HEK293T (cell line): ENCODE measurements around the gene EXOSC1.

Experiments used
- BHLHE40 ChIP-seq: fragments of 450-650 bp; IDR thresholded peaks from 2 replicates; pipeline ENCODE4 v1.6.1; 2016; ENCODE audit warnings: mild to moderate bottlenecking, moderate library complexity, borderline replicate concordance
- CTBP1 ChIP-seq: fragments of 450-650 bp; IDR thresholded peaks from 2 replicates; pipeline ENCODE4 v1.6.1; 2016; ENCODE audit warnings: borderline replicate concordance
- FOXK2 ChIP-seq: fragments of 450-650 bp; IDR thresholded peaks from 2 replicates; pipeline ENCODE4 v1.6.1; 2016; ENCODE audit warnings: mild to moderate bottlenecking
- FOXM1 ChIP-seq: fragments of 450-650 bp; IDR thresholded peaks from 2 replicates; pipeline ENCODE4 v1.6.1; 2017; ENCODE audit warnings: mild to moderate bottlenecking, borderline replicate concordance
- HDGF ChIP-seq: fragments of 450-650 bp; IDR thresholded peaks from 2 replicates; pipeline ENCODE4 v1.6.1; 2017; ENCODE audit warnings: antibody characterized with exemption, borderline replicate concordance
- L3MBTL2 ChIP-seq: fragments of 450-650 bp; conservative IDR thresholded peaks from 2 replicates; pipeline ENCODE4 v1.6.1; 2016; ENCODE audit warnings: mild to moderate bottlenecking
- LEF1 ChIP-seq: fragments of 450-650 bp; IDR thresholded peaks from 2 replicates; pipeline ENCODE4 v1.6.1; 2017; ENCODE audit warnings: mild to moderate bottlenecking, borderline replicate concordance
- SP1 ChIP-seq: fragments of 450-650 bp; IDR thresholded peaks from 2 replicates; pipeline ENCODE4 v1.6.1; 2017
- SUZ12 ChIP-seq: fragments of 450-650 bp; IDR thresholded peaks from 2 replicates; pipeline ENCODE4 v1.6.1; 2016; ENCODE audit warnings: mild to moderate bottlenecking
- ZNF384 ChIP-seq: fragments of 450-650 bp; IDR thresholded peaks from 2 replicates; pipeline ENCODE4 v1.6.1; 2016
- TF ChIP-seq, protein P1 (sequence below): fragments of 450-650 bp; IDR thresholded peaks from 2 replicates; pipeline ENCODE4 v1.6.1; 2016

DNA sequence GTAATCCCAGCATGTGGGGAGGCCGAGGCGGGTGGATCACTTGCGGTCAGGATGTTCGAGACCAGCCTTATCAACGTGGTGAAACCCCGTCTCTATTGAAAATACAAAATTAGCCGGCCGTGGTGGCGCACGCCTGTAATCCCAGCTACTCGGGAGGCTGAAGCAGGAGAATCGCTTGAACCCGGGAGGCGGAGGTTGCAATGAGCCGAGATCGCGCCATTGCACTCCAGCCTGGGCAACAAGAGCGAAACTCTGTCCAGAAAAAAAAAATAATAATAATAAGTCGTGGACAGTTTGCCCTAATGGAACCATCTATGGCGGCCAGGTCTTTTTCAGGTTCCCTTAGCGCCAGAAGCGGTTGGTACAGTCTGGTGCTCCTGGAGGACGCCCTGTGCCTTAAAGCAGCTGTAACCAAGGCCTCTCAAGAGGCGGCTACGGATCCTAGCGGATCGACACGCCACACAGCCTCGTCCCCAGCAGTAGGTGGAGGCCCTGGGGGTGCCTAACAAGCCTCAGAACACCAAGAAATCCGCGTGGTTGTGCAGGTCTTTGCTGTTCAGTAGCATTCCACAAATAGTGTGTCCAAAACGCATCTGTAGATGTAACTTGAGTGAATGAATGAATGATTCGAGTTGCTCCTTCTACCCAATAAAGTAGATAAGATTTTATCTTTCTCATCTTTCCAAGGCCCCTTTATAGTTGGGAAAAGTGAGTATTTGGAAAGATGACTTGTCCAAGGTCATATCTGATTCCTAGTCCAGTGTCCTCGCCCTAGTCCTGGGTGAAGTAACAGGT is 18.8 kb downstream of the EXOSC1 start:
- no peak for TF ChIP-seq BHLHE40
- TF ChIP-seq SUZ12 = no peak
- no peak for TF ChIP-seq HDGF
- no peak for TF ChIP-seq L3MBTL2
- no peak for TF ChIP-seq ZNF384
- TF ChIP-seq, protein P1, sequence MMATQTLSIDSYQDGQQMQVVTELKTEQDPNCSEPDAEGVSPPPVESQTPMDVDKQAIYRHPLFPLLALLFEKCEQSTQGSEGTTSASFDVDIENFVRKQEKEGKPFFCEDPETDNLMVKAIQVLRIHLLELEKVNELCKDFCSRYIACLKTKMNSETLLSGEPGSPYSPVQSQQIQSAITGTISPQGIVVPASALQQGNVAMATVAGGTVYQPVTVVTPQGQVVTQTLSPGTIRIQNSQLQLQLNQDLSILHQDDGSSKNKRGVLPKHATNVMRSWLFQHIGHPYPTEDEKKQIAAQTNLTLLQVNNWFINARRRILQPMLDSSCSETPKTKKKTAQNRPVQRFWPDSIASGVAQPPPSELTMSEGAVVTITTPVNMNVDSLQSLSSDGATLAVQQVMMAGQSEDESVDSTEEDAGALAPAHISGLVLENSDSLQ = no peak
- TF ChIP-seq CTBP1 = no peak
- TF ChIP-seq LEF1 = no peak
- TF ChIP-seq FOXM1 = no peak
- no peak for TF ChIP-seq SP1
- no peak for TF ChIP-seq FOXK2
